Psoas muscle (tissue), 8 donors: ENCODE measurements around the gene LOXHD1. TPM values are rescaled to one million over a fixed set of nuclear protein-coding genes. Genes with fewer than 3 reads are reported as not detected.

Experiments
- ATAC-seq, 4 donors: fragments of 200-7000 bp; cut with Tn5 transposase; one replicate each; pipeline ENCODE4 v1.9.1; 2020; ENCODE audit warnings: moderate library complexity in 3 of 4, mild to moderate bottlenecking in 2 of 4
- DNase-seq, 2 donors: peaks; one replicate each; pipeline ENCODE4 v3.0.0-alpha.2; 2020
- H3K27ac ChIP-seq: fragments of 200-600 bp; one replicate; pipeline ENCODE4 v1.8.0; 2022
- H3K27me3 ChIP-seq, 3 donors: fragments of 200-600 bp in 1 of 3; one replicate each; pipeline versions ENCODE4 v1.6.1 to v1.8.0; 2013 to 2022; ENCODE audit warnings: low read length in 2 of 3, mild to moderate bottlenecking in 2 of 3, moderate library complexity in 1 of 3; ENCODE audit not compliant: insufficient read depth in 3 of 3
- H3K36me3 ChIP-seq, 2 donors: fragments of 200-600 bp in 1 of 2; one replicate each; pipeline versions ENCODE4 v1.6.1 to v1.8.0; 2013 to 2022; ENCODE audit warnings: low read depth in 1 of 2, mild to moderate bottlenecking in 1 of 2, moderate library complexity in 1 of 2; ENCODE audit not compliant: insufficient read depth in 1 of 2
- H3K4me1 ChIP-seq: fragments of 200-600 bp; one replicate; pipeline ENCODE4 v1.8.0; 2022
- H3K4me3 ChIP-seq: fragments of 200-600 bp; one replicate; pipeline ENCODE4 v1.8.0; 2022; ENCODE audit warnings: mild to moderate bottlenecking
- H3K9me3 ChIP-seq: fragments of 200-600 bp; one replicate; pipeline ENCODE4 v1.8.0; 2022
- WGBS, 3 donors: extraction: QIAGEN DNeasy Blood & Tissue Kit; methylation state at CpG; one replicate each; pipeline versions ENCODE4 v1.1.6 to v1.1.7; 2013; 5-methylcytosine and 5-hydroxymethylcytosine counted together
- intact Hi-C, 2 donors: fragments of 100-400 bp; cut with DNase I; formaldehyde crosslinking; loops; one replicate each; pipeline versions ENCODE4 v1.11.0 to v1.14.2; 2022
- polyA plus RNA-seq, 3 donors: library from polyadenylated mRNA; stranded (reverse); fragments of 200-250 nt; gene quantifications; one replicate each; pipeline ENCODE4 v1.2.3, GENCODE V29; 2013
- total RNA-seq, 4 donors: library from RNA; stranded (reverse); fragmentation: NEBNext Ultra II Directional in 2 of 4; extraction: Animal tissue kit (Norgen Biotek cat#: 25700) in 2 of 4; gene quantifications; one replicate each; pipeline versions ENCODE4 v1.2.1 to v1.2.4, GENCODE V29; 2021 to 2023
- TF ChIP-seq, protein P1 (sequence below): fragments of 200-600 bp; IDR thresholded peaks from one replicate; pipeline ENCODE4 v1.8.0; 2022; ENCODE audit warnings: antibody characterized with exemption
- donor health status: healthy with polysubstance abuse.
- donor health status: DM: no; HTN: no; CAD: no; lungs with moderate emphysema.
- donor health status: Bipolar disorder and iron deficiency.
- donor health status: healthy.
- donor health status: DM: yes; HTN: yes; CAD: no.
- donor health status: DM: no; HTN: no; CAD: no.
- donor health status: DM: no; HTN: no; CAD: no.
- donor health status: DM: yes; HTN: yes; CAD: no.

LOXHD1 gene
- total and polyA plus RNA-seq, 7 donors: 0.06 to 0.34 (median 0.12) TPM; not detected in 1

- H3K27me3 ChIP-seq: no peaks in the 10 kb centered on the region
- 94 to 98% (median 95%) methylated on average over 3 of the region's 3 CpGs for WGBS, 3 donors
- DNase-seq: no peak
- no peak overlapping the region for H3K27ac ChIP-seq
- H3K4me1 ChIP-seq: peaks cover 13% of the 10 kb centered on the region
- H3K36me3 ChIP-seq: no peaks in the 10 kb centered on the region
- TF ChIP-seq, protein P1, sequence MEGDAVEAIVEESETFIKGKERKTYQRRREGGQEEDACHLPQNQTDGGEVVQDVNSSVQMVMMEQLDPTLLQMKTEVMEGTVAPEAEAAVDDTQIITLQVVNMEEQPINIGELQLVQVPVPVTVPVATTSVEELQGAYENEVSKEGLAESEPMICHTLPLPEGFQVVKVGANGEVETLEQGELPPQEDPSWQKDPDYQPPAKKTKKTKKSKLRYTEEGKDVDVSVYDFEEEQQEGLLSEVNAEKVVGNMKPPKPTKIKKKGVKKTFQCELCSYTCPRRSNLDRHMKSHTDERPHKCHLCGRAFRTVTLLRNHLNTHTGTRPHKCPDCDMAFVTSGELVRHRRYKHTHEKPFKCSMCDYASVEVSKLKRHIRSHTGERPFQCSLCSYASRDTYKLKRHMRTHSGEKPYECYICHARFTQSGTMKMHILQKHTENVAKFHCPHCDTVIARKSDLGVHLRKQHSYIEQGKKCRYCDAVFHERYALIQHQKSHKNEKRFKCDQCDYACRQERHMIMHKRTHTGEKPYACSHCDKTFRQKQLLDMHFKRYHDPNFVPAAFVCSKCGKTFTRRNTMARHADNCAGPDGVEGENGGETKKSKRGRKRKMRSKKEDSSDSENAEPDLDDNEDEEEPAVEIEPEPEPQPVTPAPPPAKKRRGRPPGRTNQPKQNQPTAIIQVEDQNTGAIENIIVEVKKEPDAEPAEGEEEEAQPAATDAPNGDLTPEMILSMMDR: no peak
- no peak overlapping the region for H3K4me3 ChIP-seq
- no peak for ATAC-seq
- no peaks in the 10 kb centered on the region for H3K9me3 ChIP-seq
- intact Hi-C loops: loop anchor here in 1 of 2 donors (10.0 kb wide), 1 partner anchor 187 kb away; no protein-coding TSS in a partner anchor
Observed at GRCh38 chr18:46471809-46472498, 185.1 kb downstream of the LOXHD1 start.

DNA sequence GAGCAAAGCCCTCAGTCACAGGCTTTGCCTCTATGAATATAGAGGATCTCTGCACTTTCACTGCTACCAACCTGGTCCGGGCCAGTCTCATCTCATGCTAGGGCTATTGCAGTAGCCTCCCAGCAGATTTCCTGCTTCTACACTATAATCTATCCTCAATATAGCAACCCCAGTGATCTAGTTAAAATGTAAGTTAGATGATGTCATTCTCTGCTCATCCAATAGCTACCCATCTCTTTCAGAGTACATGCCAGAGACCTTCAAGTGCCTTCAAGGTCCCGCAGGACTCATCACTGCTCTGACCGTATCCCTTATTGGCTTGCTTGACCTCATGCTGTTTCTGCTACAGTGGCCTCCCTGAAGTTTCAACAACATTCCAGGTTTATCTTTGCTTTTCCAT lies 186.3 kb downstream of the LOXHD1 start:
- ATAC-seq (no peak), DNase-seq (no peak)
- intact Hi-C loops: loop anchor here in 1 of 2 donors (10.0 kb wide), 1 partner anchor 186 kb away; no protein-coding TSS in a partner anchor
- no peaks in the 10 kb centered on the region for H3K9me3 ChIP-seq
- H3K36me3 ChIP-seq: no peaks in the 10 kb centered on the region
- 87 to 94% (median 92%) methylated on average over 3 of the region's 3 CpGs for WGBS, 3 donors
- TF ChIP-seq, protein P1: no peak
- H3K27ac ChIP-seq: no peak overlapping the region
- H3K4me3 ChIP-seq: no peak overlapping the region
- H3K4me1 ChIP-seq: peaks cover 13% of the 10 kb centered on the region
- H3K27me3 ChIP-seq: no peaks in the 10 kb centered on the region

DNA sequence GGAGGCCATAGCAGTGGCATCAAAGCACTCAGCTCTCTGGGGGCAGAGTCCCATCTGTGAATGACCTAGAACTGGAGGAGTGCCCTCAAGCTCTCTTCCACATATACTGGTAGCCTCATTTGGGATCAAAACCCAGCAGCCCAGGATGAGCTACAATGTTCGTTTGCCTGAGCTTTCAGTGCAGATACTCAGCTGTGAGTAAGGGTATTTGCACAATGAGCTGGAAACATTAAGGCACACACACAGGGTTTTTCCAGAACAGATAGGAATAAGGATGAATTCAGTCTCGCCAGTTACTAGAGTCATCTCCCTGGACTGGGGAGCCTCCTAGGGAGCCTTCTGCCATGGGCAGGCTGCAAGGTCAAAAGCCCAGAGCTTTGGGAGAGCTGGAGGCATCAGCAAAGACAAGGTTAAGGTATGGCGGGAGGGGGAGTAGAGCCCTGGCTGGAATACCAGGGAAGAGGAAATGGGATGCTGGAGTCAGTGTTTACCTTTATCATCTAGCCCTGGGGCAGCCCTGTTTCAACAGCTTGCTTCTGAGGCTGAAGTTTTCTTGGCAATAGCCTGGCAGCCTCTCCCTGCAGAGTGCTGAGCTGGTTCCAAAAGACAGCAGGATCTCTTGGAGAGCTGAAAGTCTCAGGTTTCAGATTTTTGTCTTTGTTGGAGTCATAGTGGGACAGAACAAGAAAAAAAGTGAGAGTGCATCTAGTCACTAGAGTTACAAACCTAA lies 187.7 kb downstream of the LOXHD1 start:
- Histone ChIP-seq H3K27ac (no peak overlapping the region), H3K27me3 (no peaks in the 10 kb centered on the region), H3K4me1 (peaks cover 8% of the 10 kb centered on the region), H3K4me3 (no peak overlapping the region), H3K36me3 (no peaks in the 10 kb centered on the region), H3K9me3 (no peaks in the 10 kb centered on the region)
- TF ChIP-seq, protein P1: no peak
- WGBS, 3 donors: 70 to 88% (median 70%) methylated on average over 3 of the region's 3 CpGs
- ATAC-seq: no peak
- no peak for DNase-seq
- intact Hi-C loops: no loop called here

GRCh38 chr18:46468426-46469180 lies 188.4 kb downstream of the LOXHD1 start:
- no peak for ATAC-seq
- WGBS, 3 donors: 90 to 93% (median 91%) methylated on average over 11 of the region's 11 CpGs
- Histone ChIP-seq H3K4me1 (peaks cover 1% of the 10 kb centered on the region), H3K27me3 (no peaks in the 10 kb centered on the region), H3K9me3 (no peaks in the 10 kb centered on the region), H3K4me3 (no peak overlapping the region), H3K36me3 (no peaks in the 10 kb centered on the region), H3K27ac (no peak overlapping the region)
- intact Hi-C loops: no loop called here
- no peak for DNase-seq
- TF ChIP-seq, protein P1: no peak
